ENCODE measurements around the gene ALOXE3. TPM values are rescaled to one million over a fixed set of nuclear protein-coding genes. Genes with fewer than 3 reads are reported as not detected.

ALOXE3 gene
- total and polyA plus RNA-seq, 7 donors = 0.17 TPM; not detected in 6

GRCh38 chr17:8056232-8056975 lies 61.9 kb downstream of the ALOXE3 start:
- intact Hi-C loops (cut with DNase I) = loop anchor here (5.0 to 10.0 kb wide), 4 partner anchors 59 to 234 kb away; partner anchors contain the start of gene RNF227
- H3K36me3 ChIP-seq = no peaks in the 10 kb centered on the region
- TF ChIP-seq POLR2AphosphoS5 (IDR thresholded peaks at IDR 0.05) = peak in 2 of 4 donors; percentile 14 to 30
- no peak for TF ChIP-seq POLR2A (IDR thresholded peaks at IDR 0.05)
- peaks cover 3 to 57% (median 36%) of the 10 kb centered on the region in 3 donors for H3K27me3 ChIP-seq
- no peaks in the 10 kb centered on the region for H3K4me1 ChIP-seq
- WGBS, 2 donors = 36 to 60% methylated on average over 14 of the region's 14 CpGs
- peak overlapping the region in 1 of 4 donors; percentile 47 for H3K27ac ChIP-seq
- peak; percentile 75 for DNase-seq
- H3K9me3 ChIP-seq = no peaks in the 10 kb centered on the region
- no peak overlapping the region for H3K4me3 ChIP-seq

GRCh38 chr17:8055851-8056231 lies 62.5 kb downstream of the ALOXE3 start:
- Histone ChIP-seq H3K9me3 (no peaks in the 10 kb centered on the region), H3K4me3 (no peak overlapping the region), H3K36me3 (no peaks in the 10 kb centered on the region), H3K4me1 (no peaks in the 10 kb centered on the region), H3K27me3 (peaks cover 0 to 51% (median 30%) of the 10 kb centered on the region in 3 donors), H3K27ac (peak overlapping the region in 1 of 4 donors; percentile 47)
- intact Hi-C loops (cut with DNase I) = loop anchor here (5.0 to 10.0 kb wide), 4 partner anchors 59 to 234 kb away; partner anchors contain the start of gene RNF227
- DNase-seq = peak; percentile 37
- no peak for TF ChIP-seq POLR2AphosphoS5 (IDR thresholded peaks at IDR 0.05)
- no peak for TF ChIP-seq EP300 (IDR thresholded peaks at IDR 0.05)
- TF ChIP-seq POLR2A (IDR thresholded peaks at IDR 0.05) = no peak
- no peak for TF ChIP-seq CTCF (IDR thresholded peaks at IDR 0.05)
- WGBS, 2 donors = 79 to 85% methylated on average over 3 of the region's 3 CpGs

GRCh38 chr17:8053600-8053999 lies 64.7 kb downstream of the ALOXE3 start:
- H3K9me3 ChIP-seq = no peaks in the 10 kb centered on the region
- WGBS, 2 donors = 94% methylated on average over 7 of the region's 7 CpGs
- H3K27me3 ChIP-seq = peaks cover 0 to 29% (median 13%) of the 10 kb centered on the region in 3 donors
- no peak overlapping the region for H3K4me3 ChIP-seq
- H3K27ac ChIP-seq = no peak overlapping the region
- TF ChIP-seq CTCF (IDR thresholded peaks at IDR 0.05) = no peak
- no peaks in the 10 kb centered on the region for H3K36me3 ChIP-seq
- peak; percentile 20 for DNase-seq
- intact Hi-C loops (cut with DNase I) = loop anchor here (10.0 kb wide), 1 partner anchor 139 kb away; the partner anchor contains the start of gene RNF227
- no peaks in the 10 kb centered on the region for H3K4me1 ChIP-seq

- no peaks in the 10 kb centered on the region for H3K4me1 ChIP-seq
- TF ChIP-seq POLR2A (IDR thresholded peaks at IDR 0.05) (no peak), POLR2AphosphoS5 (IDR thresholded peaks at IDR 0.05) (no peak), CTCF (IDR thresholded peaks at IDR 0.05) (no peak), EP300 (IDR thresholded peaks at IDR 0.05) (no peak)
- no peaks in the 10 kb centered on the region for H3K9me3 ChIP-seq
- WGBS, 2 donors = 93% methylated on average over 6 of the region's 6 CpGs
- intact Hi-C loops (cut with DNase I) = loop anchor here (10.0 kb wide), 1 partner anchor 138 kb away; the partner anchor contains the start of gene RNF227
- peak; percentile 24 for DNase-seq
- H3K4me3 ChIP-seq = no peak overlapping the region
- H3K27me3 ChIP-seq = peaks cover 0 to 19% (median 5%) of the 10 kb centered on the region in 3 donors
- H3K36me3 ChIP-seq = no peaks in the 10 kb centered on the region
- no peak overlapping the region for H3K27ac ChIP-seq
Measured at GRCh38 chr17:8052256-8053252, 65.8 kb downstream of the ALOXE3 start.

Measured in sigmoid colon (tissue), 7 donors.